Germinal center (tissue), 1 donor: ENCODE measurements around the gene NDUFAF8.

Source experiments
- DNase-seq: peaks from one replicate; pipeline ENCODE4 v3.0.0; 2012; ENCODE audit warnings: mixed read lengths, low spot score

Gene NDUFAF8

GRCh38 chr17:81277421-81277820 lies 38.3 kb downstream of the NDUFAF8 start:
- DNase-seq, result no peak

- no peak for DNase-seq
These were observed 39.0 kb downstream of the NDUFAF8 start for GRCh38 chr17:81277946-81278693.

GRCh38 chr17:81278831-81279230 lies 39.7 kb downstream of the NDUFAF8 start:
- no peak for DNase-seq

GRCh38 chr17:81279278-81280275 lies 40.5 kb downstream of the NDUFAF8 start:
- no peak for DNase-seq

GRCh38 chr17:81280571-81280970 lies 41.5 kb downstream of the NDUFAF8 start:
- DNase-seq, result no peak

- DNase-seq, result no peak
These were observed 43.0 kb downstream of the NDUFAF8 start for GRCh38 chr17:81282141-81282540.

GRCh38 chr17:81282876-81283275 lies 43.8 kb downstream of the NDUFAF8 start:
- DNase-seq, result no peak

GRCh38 chr17:81285179-81285878 lies 46.2 kb downstream of the NDUFAF8 start:
- peak; percentile 55 for DNase-seq

- no peak for DNase-seq
These were observed 46.8 kb downstream of the NDUFAF8 start for GRCh38 chr17:81285894-81286293.

GRCh38 chr17:81286491-81287145 lies 47.5 kb downstream of the NDUFAF8 start:
- DNase-seq, result no peak

- DNase-seq, result no peak
These were observed 48.0 kb downstream of the NDUFAF8 start for GRCh38 chr17:81287152-81287551.

GRCh38 chr17:81287741-81288430 lies 48.8 kb downstream of the NDUFAF8 start:
- no peak for DNase-seq

- DNase-seq, result no peak
These were observed 49.6 kb downstream of the NDUFAF8 start for GRCh38 chr17:81288715-81289114.

GRCh38 chr17:81289627-81290026 lies 50.5 kb downstream of the NDUFAF8 start:
- no peak for DNase-seq

GRCh38 chr17:81290230-81290629 lies 51.1 kb downstream of the NDUFAF8 start:
- no peak for DNase-seq
